B cell (primary cell): ENCODE data around the gene MAJIN. TPM values are rescaled to one million over a fixed set of nuclear protein-coding genes. Genes with fewer than 3 reads are reported as not detected.

Source experiments
- ATAC-seq: fragments of 200-7000 bp; cut with Tn5 transposase; one replicate; pipeline ENCODE4 v1.10.0; 2021; ENCODE audit warnings: low read depth, mild to moderate bottlenecking, moderate number of reproducible peaks, moderate library complexity
- CTCF ChIA-PET: fragments of 350-600 bp; sonication (Branson Sonifier 250); formaldehyde crosslinking; loops from one replicate; lab custom pipeline; 2021; ENCODE audit warnings: antibody characterized with exemption, inconsistent platforms; lab: Charles Lee
- POLR2A ChIA-PET: fragments of 350-600 bp; sonication (Branson Sonifier 250); formaldehyde crosslinking; loops from one replicate; lab custom pipeline; 2021; ENCODE audit warnings: antibody characterized with exemption; lab: Charles Lee
- DNase-seq: peaks from one replicate; pipeline ENCODE4 v3.0.0; 2013
- H2AFZ ChIP-seq: 2 replicates; pipeline ENCODE4 v1.6.1; 2012; ENCODE audit warnings: mild to moderate bottlenecking, low read depth, low read length; ENCODE audit not compliant: insufficient read depth, poor library complexity, severe bottlenecking
- H3K27ac ChIP-seq, 2 donors: 1 replicate in 1 of 2; 2 replicates in 1 of 2; pipeline ENCODE4 v1.5.1; 2012 to 2013; ENCODE audit warnings: low read length in 2 of 2, mild to moderate bottlenecking in 2 of 2, moderate library complexity in 1 of 2
- H3K27me3 ChIP-seq, 4 experiments: fragments of 200-600 bp in 1 of 4; sonication (generic) in 1 of 4; replicated peaks in 1 of 4; 1 replicate in 2 of 4; 2 replicates in 2 of 4; pipeline versions ENCODE4 v1.6.1 to v1.7.0; 2013 to 2016; ENCODE audit warnings: low read length in 3 of 4, mild to moderate bottlenecking in 2 of 4, mixed read lengths in 1 of 4, moderate library complexity in 1 of 4; ENCODE audit not compliant: insufficient read depth in 4 of 4, control insufficient read depth in 3 of 4; ENCODE audit errors: control extremely low read depth in 1 of 4
- H3K36me3 ChIP-seq, 2 experiments: replicated peaks in 1 of 2; 1 replicate in 1 of 2; 2 replicates in 1 of 2; pipeline versions ENCODE4 v1.6.1 to v1.7.1; 2013; ENCODE audit warnings: low read length in 1 of 2; ENCODE audit not compliant: insufficient read depth in 2 of 2, control insufficient read depth in 1 of 2; ENCODE audit errors: control extremely low read depth in 1 of 2, extremely low read depth in 1 of 2
- H3K4me1 ChIP-seq, 2 donors: fragments of 200-600 bp in 1 of 2; sonication (generic) in 1 of 2; 1 replicate in 1 of 2; 2 replicates in 1 of 2; pipeline versions ENCODE4 v1.5.1 to v1.6.1; 2013 to 2017; ENCODE audit warnings: low read length in 2 of 2; ENCODE audit not compliant: control insufficient read depth in 2 of 2, insufficient read depth in 2 of 2
- H3K4me2 ChIP-seq: replicated peaks from 2 replicates; pipeline ENCODE3; 2012; ENCODE audit warnings: mild to moderate bottlenecking, low read depth, low read length; ENCODE audit not compliant: poor library complexity, severe bottlenecking
- H3K4me3 ChIP-seq, 5 experiments: fragments of 200-600 bp in 1 of 5; sonication (generic) in 1 of 5; 1 replicate in 3 of 5; 2 replicates in 2 of 5; pipeline versions ENCODE4 v1.5.1 to v1.7.0; 2011 to 2016; ENCODE audit warnings: low read length in 4 of 5, mild to moderate bottlenecking in 4 of 5, low read depth in 2 of 5, control low read depth in 1 of 5, moderate library complexity in 1 of 5; ENCODE audit not compliant: insufficient read depth in 1 of 5; ENCODE audit errors: control extremely low read depth in 1 of 5, extremely low read depth in 1 of 5
- H3K79me2 ChIP-seq: fragments of 200-600 bp; sonication (generic); one replicate; pipeline ENCODE4 v1.6.0; 2016; ENCODE audit warnings: low read length; ENCODE audit not compliant: control insufficient read depth, insufficient read depth
- H3K9ac ChIP-seq: fragments of 200-600 bp; sonication (generic); 2 replicates; pipeline ENCODE4 v1.6.1; 2017; ENCODE audit warnings: mild to moderate bottlenecking, low read length, moderate library complexity
- H3K9me3 ChIP-seq, 3 donors: one replicate each; pipeline versions ENCODE4 v1.6.1 to v1.7.1; 2013; ENCODE audit warnings: low read length in 2 of 3; ENCODE audit not compliant: control insufficient read depth in 2 of 3, insufficient read depth in 1 of 3; ENCODE audit errors: control extremely low read depth in 1 of 3
- H4K20me1 ChIP-seq: 2 replicates; pipeline ENCODE4 v1.6.0; 2012; ENCODE audit warnings: mild to moderate bottlenecking, low read length; ENCODE audit not compliant: insufficient read depth, control insufficient read depth, poor library complexity, severe bottlenecking
- H3K27ac Mint-ChIP-seq: one replicate; pipeline ENCODE4 v1.8.0; 2021; ENCODE audit warnings: mixed read lengths
- H3K27me3 Mint-ChIP-seq: one replicate; pipeline ENCODE4 v1.8.0; 2021; ENCODE audit warnings: mixed read lengths
- H3K4me1 Mint-ChIP-seq: one replicate; pipeline ENCODE4 v1.8.0; 2021; ENCODE audit warnings: mixed read lengths
- H3K4me3 Mint-ChIP-seq: one replicate; pipeline ENCODE4 v1.8.0; 2021; ENCODE audit warnings: mixed read lengths
- H3K9me3 Mint-ChIP-seq: one replicate; pipeline ENCODE4 v1.8.0; 2022; ENCODE audit warnings: mixed read lengths; ENCODE audit not compliant: insufficient read depth
- CTCF ChIP-seq: fragments of 200-600 bp; IDR thresholded peaks from one replicate; pipeline ENCODE4 v1.8.0; 2022; ENCODE audit warnings: antibody characterized with exemption, mild to moderate bottlenecking
- EZH2 ChIP-seq: IDR thresholded peaks from 2 replicates; pipeline ENCODE4 v1.6.1; 2012; ENCODE audit warnings: borderline replicate concordance, low read depth, mild to moderate bottlenecking, moderate library complexity, low read length; ENCODE audit not compliant: insufficient read depth, poor library complexity, severe bottlenecking
- WGBS: methylation state at CpG from one replicate; pipeline ENCODE4 v1.1.5; 2013; ENCODE audit warnings: missing lambda C conversion rate; ENCODE audit not compliant: insufficient coverage; 5-methylcytosine and 5-hydroxymethylcytosine counted together
- intact Hi-C: fragments of 100-400 bp; cut with micrococcal nuclease; formaldehyde crosslinking; loops from one replicate; pipeline ENCODE4 v1.10.0; 2022
- polyA plus RNA-seq: library from polyadenylated mRNA; depleted of rRNA; stranded (reverse); fragments of >200 nt; gene quantifications from 2 replicates; pipeline ENCODE4 v1.2.3, GENCODE V29; 2012
- total RNA-seq, 2 donors: library from RNA; stranded (reverse); fragments of 120-200 nt in 1 of 2; gene quantifications; 1 replicate in 1 of 2; 2 replicates in 1 of 2; pipeline versions ENCODE4 v1.2.3 to v1.2.4, GENCODE V29; 2013 to 2022

Gene MAJIN
- total and polyA plus RNA-seq, 2 donors (not counting 1 experiment from before 2014, with no cell fraction given) = 0.71 to 2.4 TPM

- Histone ChIP-seq H3K9ac (peak within 1 kb of the TSS; percentile 81), H3K27ac (peak within 1 kb of the TSS; percentile 69 to 81), H3K4me2 (peak within 1 kb of the TSS; percentile 95), H3K79me2 (peaks cover 9% of the 10 kb centered on the region), H3K27me3 (no peaks in the 10 kb centered on the region), H2AFZ (peak within 1 kb of the TSS; percentile 95), H4K20me1 (peaks cover 13% of the 10 kb centered on the region), H3K9me3 (no peaks in the 10 kb centered on the region), H3K36me3 (peaks cover 0 to 6% of the 10 kb centered on the region in 2 experiments), H3K4me3 (peak within 1 kb of the TSS; percentile 58 to 76 (median 69)), H3K4me1 (peaks cover 14 to 33% of the 10 kb centered on the region in 2 donors)
- intact Hi-C loops = loop anchor here (1.0 to 2.0 kb wide), 7 partner anchors 8 to 257 kb away; partner anchors contain the start of genes CAPN1, CDCA5, SAC3D1 and SNX15
- POLR2A ChIA-PET = interaction anchor here (0.5 to 1.9 kb wide), 5 partner anchors 75 to 198 kb away, joined by 3 to 7 read pairs (median 5); partner anchors contain the start of genes FAU, MRPL49 and SNX15
- no peak for TF ChIP-seq EZH2
- TF ChIP-seq CTCF = no peak
- peaks cover 22% of the 10 kb centered on the region for H3K4me1 Mint-ChIP-seq
- DNase-seq (peak; percentile 92), ATAC-seq (peak; percentile 94)
- CTCF ChIA-PET = interaction anchor here (1.0 to 2.0 kb wide), 4 partner anchors 73 to 177 kb away, joined by 3 to 8 read pairs (median 4); partner anchors contain the start of genes ARL2 and BATF2
- peak within 1 kb of the TSS; percentile 97 for H3K27ac Mint-ChIP-seq
- H3K4me3 Mint-ChIP-seq = peak within 1 kb of the TSS; percentile 97
- no peaks in the 10 kb centered on the region for H3K9me3 Mint-ChIP-seq
- H3K27me3 Mint-ChIP-seq = no peaks in the 10 kb centered on the region
- WGBS = 2% methylated on average over 46 of the region's 47 CpGs
Measured at GRCh38 chr11:64923944-64924909, 47.7 kb downstream of the MAJIN start, which contains the start of gene PPP2R5B. TSS of gene PPP2R5B (plus strand) at chr11:64924689. CDS start at chr11:64925735, 1,046 bp downstream.
